Measurements from ENCODE around the gene FOXD4L3.
"Not testable (repeated sequence)": the region's sequence is repeated elsewhere in the genome, so short reads cannot be mapped to it uniquely, and the experiment has no call there.

Gene FOXD4L3

GRCh38 chr9:68336639-68337339, 34.1 kb downstream of the FOXD4L3 start:
- H3K9me3 Mint-ChIP-seq, H3K27ac Mint-ChIP-seq, H3K36me3 Mint-ChIP-seq, H3K4me3 Mint-ChIP-seq, H3K4me1 Mint-ChIP-seq, H3K27me3 Mint-ChIP-seq: not testable (repeated sequence)

- H3K4me3 Mint-ChIP-seq, H3K9me3 Mint-ChIP-seq, H3K4me1 Mint-ChIP-seq, H3K36me3 Mint-ChIP-seq, H3K27ac Mint-ChIP-seq, H3K27me3 Mint-ChIP-seq: not testable (repeated sequence)
Observed at GRCh38 chr9:68338000-68338399, 35.3 kb downstream of the FOXD4L3 start.

- not testable (repeated sequence) for H3K36me3 Mint-ChIP-seq, H3K9me3 Mint-ChIP-seq, H3K4me1 Mint-ChIP-seq, H3K27me3 Mint-ChIP-seq, H3K4me3 Mint-ChIP-seq, H3K27ac Mint-ChIP-seq
Observed at GRCh38 chr9:68342265-68343025, 39.8 kb downstream of the FOXD4L3 start.

- H3K4me1 Mint-ChIP-seq, H3K36me3 Mint-ChIP-seq, H3K27ac Mint-ChIP-seq, H3K4me3 Mint-ChIP-seq, H3K9me3 Mint-ChIP-seq, H3K27me3 Mint-ChIP-seq: not testable (repeated sequence)
Observed at GRCh38 chr9:68343242-68343641, 40.6 kb downstream of the FOXD4L3 start.

- H3K9me3 Mint-ChIP-seq, H3K4me3 Mint-ChIP-seq, H3K4me1 Mint-ChIP-seq, H3K36me3 Mint-ChIP-seq, H3K27ac Mint-ChIP-seq, H3K27me3 Mint-ChIP-seq: not testable (repeated sequence)
Observed at GRCh38 chr9:68343992-68344391, 41.3 kb downstream of the FOXD4L3 start.

DNA sequence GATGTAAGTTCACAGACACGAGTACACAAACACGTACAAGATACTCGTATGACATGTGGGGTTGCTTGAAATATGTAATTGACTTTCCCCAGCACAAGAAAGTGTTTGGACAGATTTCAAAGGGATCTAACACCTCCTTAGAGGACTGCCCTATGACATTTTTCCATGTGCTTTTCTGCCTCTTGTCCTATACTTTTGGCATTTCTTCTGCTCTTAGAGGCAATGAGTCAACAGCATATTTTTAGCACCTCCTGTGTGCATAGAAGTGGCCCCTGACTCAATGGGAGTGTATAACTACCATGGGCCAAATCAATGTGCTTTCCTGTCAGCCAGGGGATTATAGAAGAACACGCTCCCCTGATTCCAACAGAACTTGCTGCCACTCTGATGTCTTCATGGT, 49.0 kb downstream of the FOXD4L3 start:
- not testable (repeated sequence) for H3K9me3 Mint-ChIP-seq, H3K36me3 Mint-ChIP-seq, H3K27ac Mint-ChIP-seq, H3K27me3 Mint-ChIP-seq, H3K4me3 Mint-ChIP-seq, H3K4me1 Mint-ChIP-seq

Measured in activated naive CD4-positive, alpha-beta T cell treated with anti-CD3 and anti-CD28 coated beads, Interleukin-2, amount 50 U/mL, for 24 hours (primary cell).